Subcutaneous abdominal adipose tissue (tissue), 5 donors: ENCODE data around the gene PHF12.

Experiments used
- H3K27ac ChIP-seq: one replicate; pipeline ENCODE4 v1.7.0; 2013; ENCODE audit warnings: low read depth, mild to moderate bottlenecking, inconsistent platforms, low read length, moderate library complexity
- H3K27me3 ChIP-seq, 5 donors: one replicate each; pipeline ENCODE4 v1.7.0; 2013; ENCODE audit warnings: low read length in 5 of 5, inconsistent platforms in 1 of 5; ENCODE audit not compliant: control insufficient read depth in 5 of 5, insufficient read depth in 4 of 5
- H3K36me3 ChIP-seq, 5 donors: one replicate each; pipeline ENCODE4 v1.7.0; 2013; ENCODE audit warnings: low read length in 5 of 5; ENCODE audit not compliant: control insufficient read depth in 5 of 5, insufficient read depth in 5 of 5
- H3K4me1 ChIP-seq, 5 donors: one replicate each; pipeline ENCODE4 v1.7.0; 2013; ENCODE audit warnings: low read length in 5 of 5, mild to moderate bottlenecking in 3 of 5, moderate library complexity in 1 of 5; ENCODE audit not compliant: control insufficient read depth in 5 of 5, insufficient read depth in 5 of 5
- H3K4me3 ChIP-seq, 5 donors: one replicate each; pipeline ENCODE4 v1.7.0; 2013; ENCODE audit warnings: low read length in 5 of 5, low read depth in 1 of 5
- H3K9ac ChIP-seq, 5 donors: one replicate each; pipeline ENCODE4 v1.7.0; 2013; ENCODE audit warnings: low read length in 5 of 5, mild to moderate bottlenecking in 4 of 5, moderate library complexity in 3 of 5
- H3K9me3 ChIP-seq, 5 donors: one replicate each; pipeline ENCODE4 v1.7.0; 2013; ENCODE audit warnings: low read length in 5 of 5; ENCODE audit not compliant: control insufficient read depth in 5 of 5
- donor health status: healthy.
- donor health status: healthy.
- donor health status: healthy.
- donor health status: healthy.
- donor health status: healthy.

PHF12 gene

GRCh38 chr17:28975646-28976045, 24.3 kb upstream of the PHF12 start:
- Histone ChIP-seq H3K9ac (peak overlapping the region in 1 of 5 donors; percentile 22), H3K36me3 (no peaks in the 10 kb centered on the region), H3K4me3 (no peak overlapping the region), H3K9me3 (no peaks in the 10 kb centered on the region), H3K27ac (no peak overlapping the region), H3K4me1 (peaks cover 6 to 53% (median 46%) of the 10 kb centered on the region in 5 donors), H3K27me3 (peaks cover 0 to 6% (median 0%) of the 10 kb centered on the region in 5 donors)

GRCh38 chr17:28975031-28975430, 23.7 kb upstream of the PHF12 start:
- Histone ChIP-seq H3K27me3 (peaks cover 0 to 6% (median 0%) of the 10 kb centered on the region in 5 donors), H3K9me3 (no peaks in the 10 kb centered on the region), H3K9ac (no peak overlapping the region), H3K4me3 (no peak overlapping the region), H3K36me3 (no peaks in the 10 kb centered on the region), H3K27ac (no peak overlapping the region), H3K4me1 (peaks cover 10 to 59% (median 52%) of the 10 kb centered on the region in 5 donors)

GRCh38 chr17:28974451-28974850, 23.1 kb upstream of the PHF12 start:
- Histone ChIP-seq H3K9ac (no peak overlapping the region), H3K4me1 (peaks cover 10 to 65% (median 57%) of the 10 kb centered on the region in 5 donors), H3K27ac (no peak overlapping the region), H3K27me3 (peaks cover 0 to 6% (median 0%) of the 10 kb centered on the region in 5 donors), H3K4me3 (no peak overlapping the region), H3K36me3 (no peaks in the 10 kb centered on the region), H3K9me3 (no peaks in the 10 kb centered on the region)

- Histone ChIP-seq H3K4me1 (peaks cover 12 to 75% (median 67%) of the 10 kb centered on the region in 5 donors), H3K27ac (no peak overlapping the region), H3K36me3 (no peaks in the 10 kb centered on the region), H3K9me3 (no peaks in the 10 kb centered on the region), H3K9ac (no peak overlapping the region), H3K27me3 (peaks cover 0 to 5% (median 0%) of the 10 kb centered on the region in 5 donors), H3K4me3 (no peak overlapping the region)
These were observed 22.1 kb upstream of the PHF12 start for GRCh38 chr17:28973425-28973824.

- no peak overlapping the region for H3K27ac ChIP-seq
- no peak overlapping the region for H3K4me3 ChIP-seq
- H3K36me3 ChIP-seq: no peaks in the 10 kb centered on the region
- no peaks in the 10 kb centered on the region for H3K27me3 ChIP-seq
- H3K4me1 ChIP-seq: peaks cover 16 to 85% (median 77%) of the 10 kb centered on the region in 5 donors
- H3K9ac ChIP-seq: no peak overlapping the region
- H3K9me3 ChIP-seq: no peaks in the 10 kb centered on the region
These were observed 21.1 kb upstream of the PHF12 start for GRCh38 chr17:28972437-28972836.

GRCh38 chr17:28970879-28971278, 19.6 kb upstream of the PHF12 start:
- Histone ChIP-seq H3K4me1 (peaks cover 16 to 87% (median 79%) of the 10 kb centered on the region in 5 donors), H3K27ac (no peak overlapping the region), H3K9me3 (no peaks in the 10 kb centered on the region), H3K36me3 (no peaks in the 10 kb centered on the region), H3K9ac (no peak overlapping the region), H3K4me3 (no peak overlapping the region), H3K27me3 (no peaks in the 10 kb centered on the region)

GRCh38 chr17:28969706-28970393, 18.5 kb upstream of the PHF12 start:
- Histone ChIP-seq H3K4me1 (peaks cover 16 to 79% (median 69%) of the 10 kb centered on the region in 5 donors), H3K9ac (no peak overlapping the region), H3K9me3 (no peaks in the 10 kb centered on the region), H3K36me3 (no peaks in the 10 kb centered on the region), H3K27ac (no peak overlapping the region), H3K27me3 (no peaks in the 10 kb centered on the region), H3K4me3 (no peak overlapping the region)

GRCh38 chr17:28968914-28969295, 17.6 kb upstream of the PHF12 start:
- Histone ChIP-seq H3K9ac (no peak overlapping the region), H3K36me3 (no peaks in the 10 kb centered on the region), H3K9me3 (no peaks in the 10 kb centered on the region), H3K4me1 (peaks cover 13 to 70% (median 60%) of the 10 kb centered on the region in 5 donors), H3K4me3 (no peak overlapping the region), H3K27me3 (peaks cover 0 to 6% (median 3%) of the 10 kb centered on the region in 5 donors), H3K27ac (no peak overlapping the region)

GRCh38 chr17:28968231-28968913, 17.1 kb upstream of the PHF12 start:
- Histone ChIP-seq H3K27ac (no peak overlapping the region), H3K4me1 (peaks cover 11 to 65% (median 55%) of the 10 kb centered on the region in 5 donors), H3K9me3 (no peaks in the 10 kb centered on the region), H3K27me3 (peaks cover 0 to 11% (median 4%) of the 10 kb centered on the region in 5 donors), H3K36me3 (no peaks in the 10 kb centered on the region), H3K9ac (no peak overlapping the region), H3K4me3 (no peak overlapping the region)
